SK-N-SH treated with all-trans-retinoic acid at 6 μM for 48 hours (cell line): ENCODE data around the gene GOT1.

Experiments
- ATAC-seq: fragments of 200-7000 bp; cut with Tn5 transposase; 3 replicates; pipeline ENCODE4 v1.9.1; 2020; ENCODE audit warnings: mild to moderate bottlenecking, moderate library complexity
- ARNTL ChIP-seq: fragments of 450-650 bp; formaldehyde crosslinking; IDR thresholded peaks from 2 replicates; pipeline ENCODE4 v1.5.0; 2020; ENCODE audit warnings: low read depth, mild to moderate bottlenecking, moderate library complexity, borderline replicate concordance
- BACH2 ChIP-seq: fragments of 250-450 bp; sonication (Bioruptor Pico); IDR thresholded peaks from 2 replicates; pipeline ENCODE4 v1.9.0; 2021; ENCODE audit warnings: mild to moderate bottlenecking, borderline replicate concordance
- CREB5 ChIP-seq: fragments of 250-450 bp; sonication (Bioruptor Pico); IDR thresholded peaks from 2 replicates; pipeline ENCODE4 v1.5.1; 2020; ENCODE audit warnings: low read depth, mild to moderate bottlenecking, moderate library complexity
- CSDC2 ChIP-seq: fragments of 250-450 bp; sonication (Bioruptor Pico); IDR thresholded peaks from 2 replicates; pipeline ENCODE4 v1.5.0; 2020; ENCODE audit warnings: mild to moderate bottlenecking, moderate library complexity
- CSRNP3 ChIP-seq: fragments of 250-450 bp; sonication (Bioruptor Pico); IDR thresholded peaks from 2 replicates; pipeline ENCODE4 v1.5.1; 2021; ENCODE audit warnings: mild to moderate bottlenecking, moderate library complexity
- ESRRG ChIP-seq: fragments of 250-450 bp; sonication (Bioruptor Pico); IDR thresholded peaks from 2 replicates; pipeline ENCODE4 v1.6.1; 2021; ENCODE audit warnings: mild to moderate bottlenecking
- ISL1 ChIP-seq: fragments of 250-450 bp; sonication (Bioruptor Pico); IDR thresholded peaks from 2 replicates; pipeline ENCODE4 v2.1.2; 2022; ENCODE audit warnings: mild to moderate bottlenecking, moderate library complexity
- OSR1 ChIP-seq: fragments of 250-450 bp; sonication (Bioruptor Pico); IDR thresholded peaks from 2 replicates; pipeline ENCODE4 v1.8.0; 2022; ENCODE audit warnings: moderate library complexity, mild to moderate bottlenecking, inconsistent platforms
- PPARA ChIP-seq: fragments of 250-450 bp; sonication (Bioruptor Pico); IDR thresholded peaks from 2 replicates; pipeline ENCODE4 v1.5.0; 2020; ENCODE audit warnings: mild to moderate bottlenecking, borderline replicate concordance
- SNAI2 ChIP-seq: fragments of 250-450 bp; sonication (Bioruptor Pico); IDR thresholded peaks from 2 replicates; pipeline ENCODE4 v1.5.0; 2020; ENCODE audit warnings: mild to moderate bottlenecking, moderate library complexity
- TCF4 ChIP-seq: fragments of 250-450 bp; sonication (Bioruptor Pico); IDR thresholded peaks from 2 replicates; pipeline ENCODE4 v1.8.0; 2021; ENCODE audit warnings: mild to moderate bottlenecking, moderate library complexity, borderline replicate concordance
- TOX ChIP-seq: fragments of 250-450 bp; sonication (Bioruptor Pico); IDR thresholded peaks from 2 replicates; pipeline ENCODE4 v1.8.0; 2021; ENCODE audit warnings: mild to moderate bottlenecking, moderate library complexity, borderline replicate concordance
- TSHZ2 ChIP-seq: fragments of 250-450 bp; sonication (Bioruptor Pico); IDR thresholded peaks from 2 replicates; pipeline ENCODE4 v1.5.0; 2020; ENCODE audit warnings: mild to moderate bottlenecking, moderate library complexity
- ZC3H10 ChIP-seq: fragments of 250-450 bp; sonication (Bioruptor Pico); IDR thresholded peaks from 2 replicates; pipeline ENCODE4 v1.5.1; 2021; ENCODE audit warnings: mild to moderate bottlenecking, moderate library complexity
- ZFP3 ChIP-seq: fragments of 250-450 bp; sonication (Bioruptor Pico); IDR thresholded peaks from 2 replicates; pipeline ENCODE4 v1.5.0; 2020; ENCODE audit warnings: mild to moderate bottlenecking, moderate library complexity
- ZNF565 ChIP-seq: fragments of 450-650 bp; formaldehyde crosslinking; conservative IDR thresholded peaks from 2 replicates; pipeline ENCODE4 v1.5.0; 2020; ENCODE audit warnings: low read depth, mild to moderate bottlenecking, moderate library complexity
- ZNF70 ChIP-seq: fragments of 450-650 bp; formaldehyde crosslinking; IDR thresholded peaks from 2 replicates; pipeline ENCODE4 v1.5.0; 2020; ENCODE audit warnings: mild to moderate bottlenecking, moderate library complexity
- ZNF8 ChIP-seq: fragments of 450-650 bp; formaldehyde crosslinking; IDR thresholded peaks from 2 replicates; pipeline ENCODE4 v1.5.0; 2020; ENCODE audit warnings: mild to moderate bottlenecking, moderate library complexity
- TF ChIP-seq, protein P1 (sequence below): fragments of 250-450 bp; sonication (Bioruptor Pico); IDR thresholded peaks from 2 replicates; pipeline ENCODE4 v1.8.0; 2020; ENCODE audit warnings: mild to moderate bottlenecking, moderate library complexity, borderline replicate concordance
- TF ChIP-seq, protein P2 (sequence below): fragments of 250-450 bp; sonication (Bioruptor Pico); IDR thresholded peaks from 2 replicates; pipeline ENCODE4 v1.8.0; 2021; ENCODE audit warnings: low read depth, mild to moderate bottlenecking, moderate library complexity, borderline replicate concordance

Gene GOT1

GRCh38 chr10:99412099-99412498 lies 18.3 kb downstream of the GOT1 start:
- no peak for ATAC-seq
- TF ChIP-seq ZNF8 (no peak), ZNF70 (CRISPR knock-in tag) (no peak), PPARA (no peak), ZNF565 (CRISPR knock-in tag) (no peak), CREB5 (CRISPR knock-in tag) (no peak), CSDC2 (CRISPR knock-in tag) (no peak), OSR1 (CRISPR knock-in tag) (no peak), ZC3H10 (CRISPR knock-in tag) (no peak), CSRNP3 (no peak), TCF4 (CRISPR knock-in tag) (no peak), BACH2 (CRISPR knock-in tag) (no peak), ARNTL (no peak), TOX (CRISPR knock-in tag) (no peak), SNAI2 (CRISPR knock-in tag) (no peak)
- TF ChIP-seq, protein P1, sequence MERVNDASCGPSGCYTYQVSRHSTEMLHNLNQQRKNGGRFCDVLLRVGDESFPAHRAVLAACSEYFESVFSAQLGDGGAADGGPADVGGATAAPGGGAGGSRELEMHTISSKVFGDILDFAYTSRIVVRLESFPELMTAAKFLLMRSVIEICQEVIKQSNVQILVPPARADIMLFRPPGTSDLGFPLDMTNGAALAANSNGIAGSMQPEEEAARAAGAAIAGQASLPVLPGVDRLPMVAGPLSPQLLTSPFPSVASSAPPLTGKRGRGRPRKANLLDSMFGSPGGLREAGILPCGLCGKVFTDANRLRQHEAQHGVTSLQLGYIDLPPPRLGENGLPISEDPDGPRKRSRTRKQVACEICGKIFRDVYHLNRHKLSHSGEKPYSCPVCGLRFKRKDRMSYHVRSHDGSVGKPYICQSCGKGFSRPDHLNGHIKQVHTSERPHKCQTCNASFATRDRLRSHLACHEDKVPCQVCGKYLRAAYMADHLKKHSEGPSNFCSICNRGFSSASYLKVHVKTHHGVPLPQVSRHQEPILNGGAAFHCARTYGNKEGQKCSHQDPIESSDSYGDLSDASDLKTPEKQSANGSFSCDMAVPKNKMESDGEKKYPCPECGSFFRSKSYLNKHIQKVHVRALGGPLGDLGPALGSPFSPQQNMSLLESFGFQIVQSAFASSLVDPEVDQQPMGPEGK (CRISPR knock-in tag): no peak
- TF ChIP-seq, protein P2, sequence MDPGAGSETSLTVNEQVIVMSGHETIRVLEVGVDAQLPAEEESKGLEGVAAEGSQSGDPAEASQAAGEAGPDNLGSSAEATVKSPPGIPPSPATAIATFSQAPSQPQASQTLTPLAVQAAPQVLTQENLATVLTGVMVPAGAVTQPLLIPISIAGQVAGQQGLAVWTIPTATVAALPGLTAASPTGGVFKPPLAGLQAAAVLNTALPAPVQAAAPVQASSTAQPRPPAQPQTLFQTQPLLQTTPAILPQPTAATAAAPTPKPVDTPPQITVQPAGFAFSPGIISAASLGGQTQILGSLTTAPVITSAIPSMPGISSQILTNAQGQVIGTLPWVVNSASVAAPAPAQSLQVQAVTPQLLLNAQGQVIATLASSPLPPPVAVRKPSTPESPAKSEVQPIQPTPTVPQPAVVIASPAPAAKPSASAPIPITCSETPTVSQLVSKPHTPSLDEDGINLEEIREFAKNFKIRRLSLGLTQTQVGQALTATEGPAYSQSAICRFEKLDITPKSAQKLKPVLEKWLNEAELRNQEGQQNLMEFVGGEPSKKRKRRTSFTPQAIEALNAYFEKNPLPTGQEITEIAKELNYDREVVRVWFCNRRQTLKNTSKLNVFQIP (CRISPR knock-in tag): no peak

GRCh38 chr10:99411546-99411945 lies 18.9 kb downstream of the GOT1 start:
- no peak for ATAC-seq

GRCh38 chr10:99410876-99411275 lies 19.5 kb downstream of the GOT1 start:
- TF ChIP-seq ZNF70 (CRISPR knock-in tag) (no peak), ZFP3 (CRISPR knock-in tag) (no peak), CREB5 (CRISPR knock-in tag) (no peak)
- no peak for ATAC-seq

More at GRCh38 chr10:99411546-99411945, 18.9 kb downstream of the GOT1 start:
- TF ChIP-seq ZC3H10 (CRISPR knock-in tag) (no peak), TSHZ2 (CRISPR knock-in tag) (no peak), ESRRG (CRISPR knock-in tag) (no peak), ZNF70 (CRISPR knock-in tag) (no peak), ISL1 (CRISPR knock-in tag) (no peak)
